Kidney capillary endothelial cell (primary cell): ENCODE results near the gene ERO1B.
"Not testable (repeated sequence)": the region's sequence is repeated elsewhere in the genome, so short reads cannot be mapped to it uniquely, and the experiment has no call there.

Experiments used
- DNase-seq: peaks from one replicate; pipeline ENCODE4 v3.0.0-alpha.2; 2018; ENCODE audit warnings: low spot score

Gene ERO1B

DNA sequence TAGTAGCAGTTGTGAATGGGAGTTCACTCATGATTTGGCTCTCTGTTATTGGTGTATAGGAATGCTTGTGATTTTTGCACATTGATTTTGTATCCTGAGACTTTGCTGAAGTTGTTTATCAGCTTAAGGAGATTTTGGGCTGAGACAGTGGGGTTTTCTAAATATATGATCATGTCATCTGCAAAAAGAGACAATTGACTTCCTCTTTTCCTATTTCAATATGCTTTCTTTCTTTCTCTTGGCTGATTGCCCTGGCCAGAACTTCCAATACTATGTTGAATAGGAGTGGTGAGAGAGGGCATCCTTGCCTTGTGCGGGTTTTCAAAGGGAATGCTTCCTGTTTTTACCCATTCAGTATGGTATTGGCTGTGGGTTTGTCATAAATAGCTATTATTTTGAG is 93.7 kb downstream of the ERO1B start:
- not testable (repeated sequence) for DNase-seq

DNA sequence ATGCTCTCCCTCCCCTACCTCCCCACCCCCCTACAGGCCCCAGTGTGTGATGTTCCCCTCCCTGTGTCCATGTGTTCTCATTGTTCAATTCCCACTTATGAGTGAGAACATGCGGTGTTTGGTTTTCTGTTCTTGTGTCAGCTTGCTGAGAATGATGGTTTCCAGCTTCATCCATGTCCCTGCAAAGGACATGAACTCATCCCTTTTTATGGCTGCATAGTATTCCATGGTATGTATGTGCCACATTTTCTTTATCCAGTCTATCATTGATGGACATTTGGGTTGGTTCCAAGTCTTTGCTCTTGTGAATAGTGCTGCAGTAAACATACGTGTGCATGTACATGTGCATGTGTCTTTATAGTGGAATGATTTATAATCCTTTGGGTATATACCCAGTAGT is 95.3 kb downstream of the ERO1B start:
- not testable (repeated sequence) for DNase-seq

DNA sequence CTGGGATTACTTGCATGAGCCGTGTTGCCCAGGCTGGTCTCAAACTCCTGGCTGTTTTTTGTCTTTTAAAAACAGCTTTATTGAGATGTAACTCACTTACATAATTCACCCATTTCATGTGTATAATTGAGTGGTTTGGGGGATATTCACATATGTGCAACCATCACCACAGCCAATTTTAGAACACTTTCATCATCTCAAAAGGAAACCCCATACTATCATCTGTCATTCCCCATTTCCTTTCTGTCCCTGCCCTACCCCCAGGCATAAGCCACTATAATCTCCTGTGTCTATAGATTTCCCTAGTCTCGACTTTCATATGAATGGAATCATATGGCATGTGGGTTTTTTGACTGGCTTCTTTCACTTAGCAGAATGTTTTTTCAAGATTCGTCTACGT is 96.1 kb downstream of the ERO1B start:
- no peak for DNase-seq

DNA sequence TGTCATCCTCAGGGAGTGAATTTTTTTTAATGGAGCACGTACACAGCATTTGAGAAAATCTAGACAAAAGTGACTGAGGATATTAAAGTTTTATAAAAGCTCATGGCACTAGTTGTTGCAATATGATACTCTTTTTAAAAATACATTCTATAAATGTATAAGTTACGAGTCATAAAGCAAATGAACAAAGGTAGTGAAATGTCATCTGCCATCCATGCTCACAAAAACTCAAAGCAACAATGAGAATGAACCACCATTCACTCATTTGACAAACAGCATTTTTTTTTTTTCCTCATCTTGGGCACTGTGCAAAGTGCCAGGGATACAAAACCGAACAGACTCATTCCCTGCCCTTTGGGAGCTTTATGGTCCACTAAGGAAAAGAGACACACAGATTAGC is 100.7 kb downstream of the ERO1B start:
- DNase-seq, result peak; percentile 33

DNA sequence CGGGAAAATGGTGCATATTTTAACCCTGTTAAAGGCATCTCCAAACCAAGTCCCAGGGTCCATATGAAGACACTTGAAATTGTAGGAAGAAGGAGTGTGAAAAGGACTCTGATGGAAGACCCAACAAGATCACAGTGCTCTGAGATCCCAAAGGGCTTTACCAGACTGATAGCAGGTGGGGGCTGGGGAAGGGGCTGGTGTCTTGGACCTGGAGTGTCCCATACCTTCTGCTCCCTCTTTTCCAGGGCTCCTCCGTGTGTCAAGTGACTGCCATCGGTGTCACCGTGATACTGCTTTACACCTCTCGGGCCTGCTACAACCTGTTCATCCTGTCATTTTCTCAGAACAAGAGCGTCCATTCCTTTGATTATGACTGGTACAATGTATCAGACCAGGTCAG is 102.1 kb downstream of the ERO1B start:
- DNase-seq, result no peak

DNA sequence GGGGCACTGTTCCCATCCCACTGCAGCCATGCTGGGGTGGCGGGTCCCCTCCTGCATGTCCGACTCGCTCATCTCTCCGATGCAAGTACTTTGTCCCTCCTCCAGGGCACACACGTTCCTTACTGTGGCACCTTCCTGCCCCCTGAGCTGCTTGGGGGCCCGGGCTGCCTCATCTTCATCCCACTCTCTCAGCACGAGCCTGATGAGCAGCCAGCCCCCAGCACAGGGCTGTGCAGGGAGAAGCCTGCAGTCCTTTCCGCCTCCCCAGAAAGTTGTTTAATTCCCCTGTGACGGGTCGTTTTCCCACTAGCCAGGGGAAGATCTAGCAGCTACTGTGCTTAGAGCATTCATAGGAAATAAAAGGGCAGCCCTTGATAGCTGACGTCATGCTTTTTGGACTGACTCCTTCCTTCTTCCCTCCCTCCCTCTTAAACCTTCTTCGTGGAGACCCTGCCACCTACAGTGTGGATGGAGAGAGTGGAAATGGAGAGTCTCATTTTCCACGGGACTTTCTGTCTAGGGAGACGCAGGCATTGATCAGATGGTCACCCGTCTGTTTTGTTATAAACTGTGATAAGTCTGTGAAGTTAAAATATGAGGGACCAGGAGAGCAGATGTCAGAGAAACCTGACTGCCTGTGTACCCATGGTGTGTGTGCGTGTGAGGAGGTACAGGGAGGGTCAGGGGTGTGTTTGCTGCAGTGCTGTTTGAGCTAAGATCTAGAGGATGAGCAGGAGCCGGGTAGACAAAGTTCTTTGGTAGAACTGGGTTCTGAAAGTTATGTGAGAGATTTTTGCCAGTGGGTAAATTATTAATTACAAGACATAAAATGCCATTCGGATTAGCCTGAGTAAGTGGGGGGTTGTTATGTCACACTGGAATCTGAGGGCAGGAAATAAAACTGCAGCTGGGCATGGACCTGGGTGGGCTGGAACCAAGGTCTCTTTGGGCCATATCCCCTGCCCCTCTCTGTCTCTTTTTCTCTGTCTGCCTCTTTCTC is 105.1 kb downstream of the ERO1B start:
- DNase-seq, result no peak

DNA sequence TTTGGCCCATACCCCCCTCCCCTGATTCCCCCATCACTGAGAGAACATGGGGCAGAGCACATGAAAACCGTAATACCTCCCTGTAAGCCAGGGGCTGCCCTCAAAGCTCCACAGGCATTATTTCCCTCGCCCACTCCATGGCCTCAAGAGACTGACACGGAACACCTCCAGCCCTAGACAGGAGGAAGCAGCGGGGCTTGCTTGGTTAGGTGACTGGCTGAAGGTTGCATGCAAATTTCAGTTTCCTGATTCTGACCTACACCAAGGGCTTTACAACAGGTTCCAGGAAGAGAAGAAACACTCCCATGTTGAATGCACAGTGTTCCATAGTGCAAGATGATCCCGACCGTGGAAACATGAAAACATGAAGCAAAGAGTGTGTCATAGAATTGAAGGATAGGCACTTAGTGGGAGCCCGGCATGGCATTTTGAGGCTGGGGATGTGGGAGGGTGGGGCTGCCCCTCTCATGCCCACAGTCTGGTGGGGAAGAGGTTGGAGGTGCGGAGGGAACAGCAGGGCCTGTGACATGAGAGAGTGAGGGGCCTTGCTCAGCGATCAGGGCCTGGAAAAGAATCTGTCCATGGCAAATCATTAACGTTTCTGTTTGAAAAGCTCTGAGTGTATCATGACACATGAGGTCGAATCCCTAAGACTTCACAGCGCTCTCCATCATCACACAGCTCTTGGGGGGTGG is 106.0 kb downstream of the ERO1B start:
- no peak for DNase-seq

DNA sequence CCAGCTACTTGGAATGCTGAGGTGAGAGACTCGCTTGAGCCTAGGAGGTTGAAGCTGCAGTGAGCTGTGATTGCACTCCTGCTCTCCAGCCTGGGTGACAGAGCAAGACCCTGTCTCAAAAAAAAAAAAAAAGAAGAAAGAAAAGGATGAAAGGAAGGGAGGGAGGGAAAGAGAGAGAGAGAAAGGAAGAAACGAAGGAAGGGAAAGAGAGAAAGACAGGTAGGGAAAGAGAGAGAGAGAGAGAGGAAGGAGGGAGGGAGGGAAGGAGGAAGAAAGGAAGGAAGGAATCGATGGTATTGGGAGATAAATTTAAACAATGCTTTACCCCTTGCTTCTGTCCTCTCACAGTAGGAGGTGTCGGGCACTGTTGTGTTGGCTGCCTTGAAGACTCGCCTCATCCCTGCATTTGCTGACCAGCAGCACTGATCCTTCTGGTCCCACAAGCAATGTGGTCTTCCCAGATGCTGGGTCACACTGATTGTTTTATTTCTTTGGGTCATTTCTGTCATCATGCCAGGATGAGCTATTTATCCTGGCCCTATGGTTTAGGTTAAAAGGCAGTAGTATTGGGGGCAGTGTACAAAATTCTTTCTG is 108.5 kb downstream of the ERO1B start:
- DNase-seq, result no peak

DNA sequence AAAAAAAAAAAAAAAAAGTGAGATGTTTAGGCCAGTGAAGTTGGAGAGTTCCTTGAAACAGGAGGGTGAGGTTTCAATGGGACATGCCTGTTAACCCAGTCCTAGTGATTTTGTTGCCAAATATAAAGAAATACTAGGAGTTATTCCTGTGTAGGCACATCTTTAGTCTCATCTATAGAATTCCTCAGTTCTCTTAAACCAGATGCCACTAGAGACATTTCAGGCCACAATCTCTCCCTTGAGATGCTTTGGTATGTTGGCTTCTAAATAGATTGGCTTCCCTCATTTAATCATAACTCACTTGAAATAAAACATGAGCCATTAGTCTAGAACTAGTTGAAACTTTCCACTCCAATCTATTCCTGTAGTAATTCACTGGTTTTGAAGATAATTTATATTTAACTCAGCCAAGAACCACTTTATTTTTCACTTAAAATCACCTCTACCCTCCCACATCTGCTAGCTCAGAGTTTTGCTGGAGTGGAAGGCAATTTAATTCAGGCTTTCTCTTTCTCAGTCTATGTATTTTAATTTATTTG is 109.6 kb downstream of the ERO1B start:
- DNase-seq, result no peak

DNA sequence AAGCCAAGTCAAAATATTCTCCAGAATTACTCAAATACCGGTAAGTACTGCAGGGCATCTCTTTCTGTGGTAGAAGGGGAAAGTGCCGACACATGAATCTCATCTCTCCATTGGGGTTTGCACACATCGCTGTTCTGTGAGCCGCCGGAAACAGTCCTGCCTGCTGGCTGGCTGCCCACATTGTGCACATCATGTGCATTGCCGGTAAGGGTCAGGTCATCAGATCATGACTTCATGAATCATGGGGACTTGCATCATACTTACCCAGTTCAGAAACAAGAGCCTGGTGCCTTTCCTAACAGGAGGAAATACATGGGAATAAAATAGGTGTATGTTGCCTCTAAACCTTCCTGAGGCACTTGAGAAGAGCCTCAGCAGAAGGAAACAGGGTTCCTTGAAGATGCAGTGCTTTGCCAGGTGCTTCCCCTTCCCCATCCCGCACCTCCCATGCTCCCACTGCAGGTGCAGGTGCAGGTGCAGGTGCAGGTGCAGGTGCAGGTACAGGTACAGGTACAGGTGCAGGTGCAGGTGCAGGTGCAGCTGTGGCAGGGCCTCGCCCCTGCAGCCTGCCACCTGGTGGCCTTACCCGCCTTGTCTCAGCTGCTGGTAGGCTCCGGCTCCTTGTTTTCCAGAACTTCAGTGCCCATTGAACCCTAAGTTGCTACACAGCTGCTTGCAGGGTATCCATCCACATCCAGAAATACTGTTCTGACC is 112.9 kb downstream of the ERO1B start:
- peak; percentile 94 for DNase-seq

DNA sequence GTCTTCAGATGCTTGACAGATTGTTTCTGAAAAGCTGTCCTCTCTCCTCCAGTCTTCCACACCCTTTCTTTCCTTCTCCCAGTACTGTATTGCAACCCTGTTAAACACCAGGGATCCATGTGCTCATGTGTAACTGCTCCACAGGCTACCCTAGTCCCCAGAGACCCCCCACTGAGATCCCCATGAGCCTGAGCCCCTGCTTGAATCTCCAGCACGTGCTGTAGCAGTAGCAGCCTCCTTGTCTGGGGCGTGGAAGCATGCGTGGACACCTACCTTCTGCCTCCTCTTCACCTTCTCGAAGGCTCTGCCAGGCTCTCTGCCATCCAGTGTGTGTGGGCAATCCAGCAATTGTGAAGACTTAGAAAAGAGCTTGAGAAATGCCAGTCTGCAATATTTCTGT is 114.2 kb downstream of the ERO1B start:
- DNase-seq, result no peak

DNA sequence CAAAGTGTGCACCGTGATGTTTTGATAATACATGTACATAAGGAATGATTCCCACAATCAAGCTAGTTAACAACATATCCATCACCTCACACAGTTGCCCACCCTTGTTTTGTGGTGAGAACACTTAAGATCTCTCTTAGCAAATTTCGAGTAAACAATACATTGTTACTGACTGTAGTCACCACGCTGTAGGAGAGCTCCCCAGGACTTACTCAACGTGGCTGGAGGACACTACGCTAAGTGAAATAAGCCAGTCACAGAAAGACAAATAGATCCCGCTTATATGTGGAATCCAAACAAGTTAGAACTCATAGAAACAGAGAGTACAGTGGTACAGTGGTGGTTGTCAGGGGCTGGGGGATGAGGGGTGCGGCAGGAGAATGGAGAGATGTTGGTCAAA is 114.6 kb downstream of the ERO1B start:
- DNase-seq, result no peak

DNA sequence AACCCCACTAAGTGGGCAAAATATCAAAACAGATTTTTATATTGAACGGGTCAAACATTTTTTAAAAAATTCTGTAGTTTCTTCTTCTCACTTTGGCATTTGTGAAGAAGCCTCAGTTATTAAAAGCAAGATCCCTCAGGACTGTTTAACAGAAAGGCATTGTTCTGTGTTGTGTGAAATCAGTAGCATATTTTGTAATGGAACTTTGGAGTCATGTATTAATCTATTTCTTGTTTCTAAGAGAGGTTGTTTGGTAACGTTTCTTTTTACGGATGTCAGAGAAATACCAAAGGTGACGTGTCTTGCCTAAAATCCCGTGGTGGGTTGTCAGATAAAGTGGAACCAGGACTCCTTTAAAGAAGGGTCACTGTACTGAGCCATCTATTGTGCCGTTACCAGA is 115.7 kb downstream of the ERO1B start:
- no peak for DNase-seq
